Measurements from ENCODE around the gene PNPLA3.

The PNPLA3 gene

GRCh38 chr22:43881091-43882061 lies 42.2 kb upstream of the PNPLA3 start:
- Histone ChIP-seq H3K27ac (ENCODE audit: low read length) (no peak overlapping the region), H3K36me3 (ENCODE audit: insufficient read depth, low read length) (no peaks in the 10 kb centered on the region), H3K9me3 (ENCODE audit: insufficient read depth, low read length, severe bottlenecking) (no peaks in the 10 kb centered on the region), H3K9ac (ENCODE audit: low read depth, low read length) (no peak overlapping the region), H3K27me3 (ENCODE audit: insufficient read depth, low read length, poor library complexity) (peaks cover 3% of the 10 kb centered on the region), H3K4me2 (ENCODE audit: insufficient read depth, low read length) (no peak overlapping the region), H3K4me3 (ENCODE audit: low read depth in 1 of 2, low read length in 2 of 2) (no peak overlapping the region), H4K20me1 (ENCODE audit: insufficient read depth, low read length) (peaks cover 15% of the 10 kb centered on the region), H2AFZ (ENCODE audit: low read depth, low read length) (no peak overlapping the region), H3K4me1 (ENCODE audit: insufficient read depth, low read length) (no peaks in the 10 kb centered on the region), H3K79me2 (ENCODE audit: insufficient read depth, low read length) (no peaks in the 10 kb centered on the region)
- no peak for DNase-seq
- no peak for TF ChIP-seq CTCF (IDR thresholded peaks at IDR 0.05; ENCODE audit: borderline replicate concordance, extremely low read depth, low read length, poor library complexity, severe bottlenecking)
- no peak for TF ChIP-seq EZH2 (IDR thresholded peaks at IDR 0.05; ENCODE audit: borderline replicate concordance, low read depth, low read length, severe bottlenecking)
- no peak for ATAC-seq (ENCODE audit: insufficient read depth, low read depth)

GRCh38 chr22:43882122-43882767 lies 41.4 kb upstream of the PNPLA3 start:
- Histone ChIP-seq H3K9ac (ENCODE audit: low read depth, low read length) (no peak overlapping the region), H3K4me1 (ENCODE audit: insufficient read depth, low read length) (no peaks in the 10 kb centered on the region), H3K27me3 (ENCODE audit: insufficient read depth, low read length, poor library complexity) (peaks cover 3% of the 10 kb centered on the region), H3K36me3 (ENCODE audit: insufficient read depth, low read length) (no peaks in the 10 kb centered on the region), H3K27ac (ENCODE audit: low read length) (no peak overlapping the region), H3K79me2 (ENCODE audit: insufficient read depth, low read length) (no peaks in the 10 kb centered on the region), H2AFZ (ENCODE audit: low read depth, low read length) (no peak overlapping the region), H3K9me3 (ENCODE audit: insufficient read depth, low read length, severe bottlenecking) (no peaks in the 10 kb centered on the region), H3K4me3 (ENCODE audit: low read depth in 1 of 2, low read length in 2 of 2) (no peak overlapping the region), H4K20me1 (ENCODE audit: insufficient read depth, low read length) (peaks cover 15% of the 10 kb centered on the region), H3K4me2 (ENCODE audit: insufficient read depth, low read length) (no peak overlapping the region)
- DNase-seq (no peak), ATAC-seq (ENCODE audit: insufficient read depth, low read depth) (no peak)
- TF ChIP-seq EZH2 (IDR thresholded peaks at IDR 0.05; ENCODE audit: borderline replicate concordance, low read depth, low read length, severe bottlenecking), result no peak
- no peak for TF ChIP-seq CTCF (IDR thresholded peaks at IDR 0.05; ENCODE audit: borderline replicate concordance, extremely low read depth, low read length, poor library complexity, severe bottlenecking)

GRCh38 chr22:43883012-43883661 lies 40.5 kb upstream of the PNPLA3 start:
- Histone ChIP-seq H3K4me1 (ENCODE audit: insufficient read depth, low read length) (no peaks in the 10 kb centered on the region), H2AFZ (ENCODE audit: low read depth, low read length) (no peak overlapping the region), H3K27ac (ENCODE audit: low read length) (no peak overlapping the region), H3K4me2 (ENCODE audit: insufficient read depth, low read length) (no peak overlapping the region), H4K20me1 (ENCODE audit: insufficient read depth, low read length) (peaks cover 17% of the 10 kb centered on the region), H3K27me3 (ENCODE audit: insufficient read depth, low read length, poor library complexity) (peaks cover under 1% of the 10 kb centered on the region), H3K9me3 (ENCODE audit: insufficient read depth, low read length, severe bottlenecking) (no peaks in the 10 kb centered on the region), H3K79me2 (ENCODE audit: insufficient read depth, low read length) (no peaks in the 10 kb centered on the region), H3K4me3 (ENCODE audit: low read depth in 1 of 2, low read length in 2 of 2) (no peak overlapping the region), H3K9ac (ENCODE audit: low read depth, low read length) (no peak overlapping the region), H3K36me3 (ENCODE audit: insufficient read depth, low read length) (no peaks in the 10 kb centered on the region)
- peak; percentile 46 for DNase-seq
- TF ChIP-seq CTCF (IDR thresholded peaks at IDR 0.05; ENCODE audit: borderline replicate concordance, extremely low read depth, low read length, poor library complexity, severe bottlenecking), result peak; percentile 77
- no peak for TF ChIP-seq EZH2 (IDR thresholded peaks at IDR 0.05; ENCODE audit: borderline replicate concordance, low read depth, low read length, severe bottlenecking)
- ATAC-seq (ENCODE audit: insufficient read depth, low read depth), result peak; percentile 79

Measured in DND-41 (cell line).